Sigmoid colon (tissue), 4 donors: ENCODE results near the gene C19orf44.

Source experiments
- POLR2A ChIP-seq, 2 donors: fragments of 450-650 bp; IDR thresholded peaks; one replicate each; pipeline ENCODE4 v1.6.1; 2016; ENCODE audit warnings: antibody characterized with exemption in 2 of 2, mild to moderate bottlenecking in 2 of 2, moderate library complexity in 2 of 2
- POLR2AphosphoS5 ChIP-seq, 4 donors: sonication (generic); formaldehyde crosslinking; IDR thresholded peaks; one replicate each; pipeline ENCODE4 v1.6.1; 2017; ENCODE audit warnings: antibody characterized with exemption in 4 of 4

GRCh38 chr19:16457195-16457953, 38.8 kb upstream of the C19orf44 start:
- TF ChIP-seq POLR2AphosphoS5 (IDR thresholded peaks at IDR 0.05) = no peak
- TF ChIP-seq POLR2A (IDR thresholded peaks at IDR 0.05) = no peak
